Measurements from ENCODE around the gene LSM10. TPM values are rescaled to one million over a fixed set of nuclear protein-coding genes. Genes with fewer than 3 reads are reported as not detected.

LSM10 gene
- total RNA-seq, 1 donor from 2014 or later: 3.3 TPM

DNA sequence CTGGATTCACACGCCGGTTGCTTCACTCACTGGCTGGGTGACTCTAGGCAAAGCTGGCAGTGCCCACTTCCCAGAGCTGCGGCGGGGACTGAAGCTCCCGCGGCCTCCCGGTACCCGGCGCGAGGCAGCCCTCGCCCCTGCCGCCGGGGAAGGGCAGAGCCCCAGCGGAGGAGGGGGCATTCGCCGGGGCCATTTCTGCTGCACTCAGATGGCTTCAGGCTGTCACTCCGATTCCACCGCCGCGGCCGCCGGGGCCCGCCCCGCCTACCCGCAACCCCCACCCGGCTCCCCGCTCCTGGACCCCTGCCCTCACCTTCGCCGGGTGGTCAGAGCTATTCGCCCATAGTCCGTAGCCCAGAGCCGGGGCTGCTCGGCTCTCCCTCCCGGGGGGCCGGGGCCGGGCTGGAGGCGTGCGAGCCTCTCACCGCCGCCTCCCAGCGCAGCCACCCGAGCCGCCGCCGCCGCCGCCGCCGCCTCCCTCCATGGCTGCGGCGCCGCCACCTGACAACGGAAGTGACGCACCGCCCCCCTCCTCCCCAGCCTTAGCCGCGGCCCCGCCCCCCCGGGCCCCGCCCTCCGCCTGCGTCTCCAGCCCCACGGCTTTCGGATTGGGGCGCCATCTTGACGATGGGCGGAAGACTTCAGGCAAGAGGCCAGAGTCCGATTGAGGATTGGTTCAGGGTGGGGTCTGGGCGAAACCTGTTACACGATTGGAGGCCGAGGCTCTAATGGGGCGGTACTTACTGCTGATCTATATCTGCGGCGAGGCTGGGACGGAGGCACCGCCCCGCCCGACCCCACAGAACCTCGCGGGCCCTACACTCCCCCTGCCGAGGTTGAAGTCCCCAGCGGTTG lies 12.1 kb downstream of the LSM10 start, which contains the start of gene STK40:
TSS of gene STK40 (minus strand) at position 515 of the 855 bp plus-strand sequence. CDS start 24,592 bp downstream, outside the sequence.
- FAIRE-seq (peak; percentile 34), DNase-seq (ENCODE audit: low spot score in 2 of 2) (peak; percentile 93 to 95)

DNA sequence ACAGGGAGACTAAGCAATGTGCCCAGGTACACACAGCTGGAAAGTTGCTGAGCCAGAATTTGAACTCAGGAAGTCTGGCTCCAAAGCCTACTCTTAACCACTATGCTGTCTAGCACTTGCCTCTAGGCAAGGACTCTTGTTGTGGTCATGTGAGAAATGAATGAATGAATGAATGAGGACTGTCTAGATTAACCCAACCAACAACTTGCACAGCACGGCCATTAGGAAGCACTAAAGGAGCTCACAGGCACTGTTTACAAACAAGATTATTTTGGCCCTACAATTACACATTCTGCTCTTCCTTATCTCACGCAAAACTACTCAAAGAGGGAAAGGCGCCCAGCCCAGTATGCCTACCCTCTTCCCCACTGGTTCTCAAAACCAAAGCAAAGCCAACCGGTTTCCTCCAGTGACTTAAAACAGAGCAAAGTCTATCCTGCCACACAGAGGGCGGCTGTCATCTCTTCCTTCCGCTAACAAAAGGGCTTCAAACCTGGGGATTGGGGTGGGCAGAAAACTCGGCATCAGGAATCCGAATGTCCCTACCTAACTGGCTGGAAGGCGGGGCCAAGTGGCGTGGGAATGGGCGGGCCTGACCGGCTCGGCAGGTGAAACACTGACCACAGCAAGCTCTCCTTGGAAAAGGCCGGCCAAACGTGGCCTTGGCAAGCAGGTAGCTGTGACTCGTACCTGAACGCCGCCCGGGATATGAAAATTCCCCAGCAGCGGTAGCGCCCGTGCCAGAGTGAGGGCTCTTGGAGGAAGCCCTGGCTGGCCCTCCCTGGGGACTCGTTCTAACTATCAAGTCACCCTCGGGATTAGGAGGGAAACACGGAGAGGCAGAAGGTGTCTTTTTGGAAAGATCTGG lies 12.9 kb downstream of the LSM10 start:
- DNase-seq (ENCODE audit: low spot score in 2 of 2): no peak
- no peak for FAIRE-seq

DNA sequence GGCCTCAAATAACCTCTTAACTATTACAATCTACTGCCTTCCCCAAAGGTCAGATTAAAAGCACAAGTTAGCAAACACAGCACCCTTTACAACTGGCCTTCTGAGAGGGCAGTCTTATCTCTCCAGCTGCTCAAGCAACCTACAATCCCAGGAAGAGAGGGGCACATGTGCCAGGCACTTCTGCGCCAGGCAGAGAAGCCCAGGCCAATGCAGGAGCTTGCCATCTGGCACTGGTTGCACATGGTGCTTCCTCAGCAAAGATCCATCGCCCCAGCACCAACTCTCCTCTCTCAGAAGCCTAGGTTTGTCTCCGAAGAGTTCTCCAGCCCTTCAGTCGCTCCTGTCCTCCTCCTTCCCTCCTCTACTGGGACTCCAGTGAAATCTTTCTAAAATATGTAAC lies 14.5 kb downstream of the LSM10 start:
- FAIRE-seq: no peak
- DNase-seq (ENCODE audit: low spot score in 2 of 2): no peak

DNA sequence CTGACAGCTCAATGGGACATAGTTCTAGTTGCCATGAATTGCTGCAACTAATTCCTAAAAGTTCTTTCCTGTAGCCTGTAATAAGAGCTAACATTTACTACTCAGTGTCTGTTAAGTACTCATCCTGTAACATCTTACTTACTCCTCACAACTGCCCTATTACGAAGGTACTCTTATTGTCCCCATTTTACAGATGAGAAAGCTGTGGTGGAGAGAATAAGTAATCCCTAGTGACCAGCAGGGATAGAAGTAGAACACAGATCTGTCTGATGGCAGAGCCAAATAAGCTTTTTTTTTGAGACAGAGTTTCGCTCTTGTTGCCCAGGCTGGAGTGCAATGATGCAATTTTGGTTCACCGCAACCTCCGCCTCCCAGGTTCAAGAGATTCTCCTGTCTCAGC lies 15.0 kb downstream of the LSM10 start:
- FAIRE-seq (no peak), DNase-seq (ENCODE audit: low spot score in 2 of 2) (no peak)

DNA sequence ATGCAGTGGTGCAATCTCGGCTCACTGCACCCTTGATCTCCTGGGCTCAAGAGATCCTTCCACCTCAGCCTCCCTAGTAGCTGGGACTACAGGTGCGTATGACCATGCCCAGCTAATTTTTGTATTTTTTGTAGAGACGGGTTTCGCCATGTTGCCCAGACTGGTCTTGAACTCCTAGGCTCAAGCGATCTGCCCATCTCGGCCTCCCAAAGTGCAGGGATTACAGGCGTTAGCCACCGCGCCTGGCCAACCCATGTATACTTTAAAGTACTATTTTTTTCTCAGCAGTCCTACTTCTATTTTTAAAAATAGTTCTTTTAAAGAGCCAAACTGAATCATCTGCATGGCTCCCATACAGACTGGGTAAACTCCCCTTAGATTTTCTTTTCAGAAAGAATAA lies 15.5 kb downstream of the LSM10 start:
- DNase-seq (ENCODE audit: low spot score in 2 of 2): no peak
- FAIRE-seq: no peak

DNA sequence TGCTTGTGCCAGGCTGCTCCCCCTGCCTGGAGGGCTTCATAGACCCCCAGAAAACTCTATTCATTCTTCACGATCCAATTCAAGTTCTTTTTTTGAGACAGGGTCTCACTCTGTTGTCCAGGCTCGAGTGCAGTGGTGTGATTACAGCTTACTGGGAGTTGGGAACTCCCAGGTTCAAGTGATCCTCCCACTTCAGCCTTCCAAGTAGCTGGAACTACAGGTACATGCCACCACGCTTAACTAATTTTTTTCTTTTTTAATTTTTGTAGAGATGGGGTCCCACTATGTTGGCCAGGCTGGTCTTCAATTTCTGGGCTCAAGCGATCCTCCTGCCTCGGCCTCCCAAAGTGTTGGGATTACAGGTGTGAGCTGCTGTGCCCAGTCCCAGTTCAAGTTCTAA lies 16.3 kb downstream of the LSM10 start:
- FAIRE-seq: no peak
- DNase-seq (ENCODE audit: low spot score in 2 of 2): no peak

DNA sequence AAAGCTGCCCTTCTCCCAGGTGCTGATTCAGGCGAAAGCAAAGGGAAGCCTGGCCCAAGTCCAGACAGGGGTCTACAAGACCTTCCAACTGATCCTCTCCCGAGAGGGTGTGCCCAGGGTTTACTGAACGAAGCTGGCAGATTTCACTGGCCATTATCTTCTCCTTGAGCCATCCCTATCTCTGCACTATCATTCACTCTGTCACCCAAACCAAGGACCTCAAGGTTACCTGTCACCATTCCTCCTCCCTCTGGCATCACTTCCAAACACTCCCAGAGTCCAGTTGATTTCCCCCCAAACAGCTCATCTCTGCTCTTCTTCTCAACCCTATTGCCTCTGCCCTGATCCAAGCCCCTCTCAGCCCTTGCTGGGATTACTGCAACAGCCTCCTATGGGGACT lies 16.9 kb downstream of the LSM10 start:
- FAIRE-seq: no peak
- DNase-seq (ENCODE audit: low spot score in 2 of 2): no peak

DNA sequence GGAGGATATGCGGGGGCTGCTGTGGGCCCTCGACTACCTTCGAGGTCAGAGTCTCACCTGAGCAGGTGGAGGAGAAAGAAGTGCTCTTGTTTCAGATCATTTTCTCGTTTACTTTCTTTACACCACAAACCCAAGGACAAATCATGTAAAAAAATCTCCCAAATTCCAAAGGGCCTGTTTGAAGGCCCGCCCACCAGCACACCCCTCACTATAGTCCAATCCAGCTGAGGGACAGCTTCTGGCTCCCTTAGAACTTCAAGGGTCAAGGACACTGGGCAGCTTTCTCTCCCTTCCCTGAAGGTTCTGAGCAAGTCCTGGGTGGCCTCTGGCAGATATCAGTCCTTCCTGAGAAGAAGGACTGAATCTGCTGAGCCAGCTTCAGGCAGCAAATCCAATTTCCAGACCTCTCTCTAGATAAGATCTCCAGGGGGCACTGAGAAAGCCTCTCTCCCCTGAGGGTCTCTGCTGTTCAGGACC lies 17.5 kb downstream of the LSM10 start:
- no peak for DNase-seq (ENCODE audit: low spot score in 2 of 2)
- FAIRE-seq: no peak

DNA sequence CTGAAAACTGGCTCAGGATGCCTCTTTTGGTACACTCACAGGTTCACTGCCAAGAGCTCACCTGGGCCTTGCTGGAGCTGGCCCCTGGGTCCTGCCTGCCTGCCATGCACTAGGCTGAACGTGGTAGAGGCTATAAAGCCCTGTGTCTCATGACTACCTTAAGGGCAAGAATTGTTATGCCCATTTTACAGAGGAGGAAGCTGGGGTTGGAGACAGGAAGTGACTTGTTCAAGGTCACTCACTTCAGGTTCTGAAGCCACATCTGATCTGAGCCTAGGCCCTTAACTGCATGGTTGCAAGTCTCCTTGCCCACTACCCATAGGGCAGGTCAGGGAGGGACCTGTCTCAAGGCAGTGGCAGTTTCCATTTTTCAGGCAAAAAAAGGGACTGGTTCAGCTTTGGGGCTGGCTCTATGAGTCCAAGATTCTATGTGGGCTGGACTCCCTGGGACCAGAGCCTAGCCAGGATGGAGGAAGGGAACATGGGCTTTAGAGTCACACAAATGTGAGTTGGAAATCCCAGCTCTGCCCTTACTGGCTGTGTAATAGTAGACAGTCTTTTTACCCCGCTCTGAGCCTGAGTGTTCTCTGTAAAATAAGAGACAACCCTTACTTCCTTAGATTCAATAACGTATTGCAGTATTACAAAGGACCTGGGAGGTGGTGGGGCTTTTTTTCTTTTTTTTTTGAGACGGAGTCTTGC lies 19.8 kb downstream of the LSM10 start:
- FAIRE-seq (no peak), DNase-seq (ENCODE audit: low spot score in 2 of 2) (no peak)

DNA sequence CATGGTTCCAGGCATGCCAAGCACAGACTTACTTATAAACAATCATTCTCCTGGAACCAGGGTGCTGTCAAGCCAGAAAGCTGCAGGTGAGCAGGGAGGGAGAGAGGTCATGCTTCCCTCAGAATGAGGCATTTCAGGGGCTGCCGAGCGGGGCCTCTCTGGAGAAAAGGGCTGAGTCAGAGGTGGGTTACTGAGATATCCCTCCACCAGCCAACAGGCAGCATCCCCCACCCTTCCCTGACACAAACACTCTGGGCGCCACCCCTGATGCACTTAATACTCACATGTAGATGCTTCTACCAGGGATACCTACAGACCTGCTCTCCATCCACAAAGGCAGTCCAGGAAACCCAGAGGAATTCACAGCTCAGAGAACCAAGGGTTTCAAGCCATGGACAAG lies 25.1 kb downstream of the LSM10 start:
- FAIRE-seq: no peak
- no peak for DNase-seq (ENCODE audit: low spot score in 2 of 2)

DNA sequence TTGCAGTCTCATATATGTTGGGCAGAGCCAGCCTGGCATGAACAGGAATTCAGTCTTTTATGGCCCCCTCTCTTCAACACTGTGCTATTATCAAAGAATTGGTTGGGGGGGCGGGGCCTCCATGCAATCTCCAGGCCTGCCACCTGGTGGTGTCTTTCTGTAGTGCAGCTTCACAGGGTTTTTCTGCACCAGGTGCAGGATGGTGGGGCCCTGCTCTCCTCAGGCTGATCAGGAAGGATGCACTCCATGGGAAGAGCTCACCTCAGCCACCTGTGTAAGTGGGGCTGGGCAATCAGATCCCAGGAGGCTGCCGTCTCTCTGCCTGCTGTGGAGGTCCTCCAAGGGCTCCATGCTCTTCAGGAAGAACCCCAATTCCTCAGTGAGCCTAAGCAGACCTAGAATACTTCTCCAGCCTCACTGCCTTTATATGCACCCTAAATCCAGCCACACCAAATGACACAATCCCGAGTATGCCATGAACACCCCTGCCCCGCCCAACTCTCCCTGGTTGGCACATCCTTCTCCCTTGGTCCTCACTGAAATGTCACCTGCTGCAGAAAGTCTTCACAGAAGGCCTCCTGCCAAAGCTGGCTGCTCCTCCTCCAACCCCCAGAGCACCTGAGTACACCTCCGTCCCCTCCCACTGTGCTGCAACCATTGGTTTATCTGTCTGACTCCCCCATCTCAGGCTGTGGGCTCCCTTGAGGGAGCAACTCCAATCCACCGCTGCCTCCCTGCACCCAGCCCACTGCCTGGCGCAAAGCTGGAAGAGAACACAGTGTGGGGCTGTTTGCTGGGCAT lies 28.4 kb downstream of the LSM10 start:
- no peak for FAIRE-seq
- peak; percentile 52 to 77 for DNase-seq (ENCODE audit: low spot score in 2 of 2)

DNA sequence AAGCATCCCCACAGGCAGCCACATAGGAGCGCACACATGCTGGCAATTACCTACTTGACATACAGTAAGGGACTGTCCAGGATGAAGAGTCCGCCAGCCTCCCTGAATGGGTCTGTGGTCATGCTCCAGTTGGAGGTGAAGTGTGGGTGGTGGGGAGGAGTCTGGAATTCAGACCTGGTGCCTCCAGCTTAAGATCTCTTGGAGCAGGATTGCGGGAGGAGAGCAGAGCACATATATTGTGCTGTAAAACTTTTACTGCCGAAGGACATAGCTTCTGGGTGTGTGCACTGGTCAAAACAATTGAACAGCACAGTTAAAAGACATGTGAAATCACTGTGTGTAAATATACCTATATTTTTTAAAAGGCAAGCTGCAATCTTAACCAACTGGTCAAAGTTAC lies 29.9 kb downstream of the LSM10 start:
- no peak for FAIRE-seq
- no peak for DNase-seq (ENCODE audit: low spot score in 2 of 2)

DNA sequence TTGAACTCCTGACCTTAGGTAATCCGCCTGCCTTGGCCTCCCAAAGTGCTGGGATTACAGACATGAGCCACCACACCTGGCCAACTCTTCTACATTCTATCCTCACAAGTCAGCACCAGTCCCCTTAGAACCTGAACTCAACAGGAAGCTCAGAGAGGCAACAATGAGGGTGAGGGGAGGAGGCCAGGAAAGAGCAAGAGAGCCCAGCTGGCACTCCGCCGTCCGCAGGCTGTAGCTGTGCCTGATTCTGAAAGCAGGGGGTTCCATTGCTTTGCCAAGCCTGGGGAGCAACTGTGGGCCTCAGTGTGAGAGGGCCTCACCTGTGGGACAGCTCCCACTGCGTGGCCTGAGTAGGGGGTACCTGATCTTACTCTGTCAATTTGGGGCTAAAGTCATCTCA lies 30.6 kb downstream of the LSM10 start:
- FAIRE-seq (no peak), DNase-seq (ENCODE audit: low spot score in 2 of 2) (no peak)

DNA sequence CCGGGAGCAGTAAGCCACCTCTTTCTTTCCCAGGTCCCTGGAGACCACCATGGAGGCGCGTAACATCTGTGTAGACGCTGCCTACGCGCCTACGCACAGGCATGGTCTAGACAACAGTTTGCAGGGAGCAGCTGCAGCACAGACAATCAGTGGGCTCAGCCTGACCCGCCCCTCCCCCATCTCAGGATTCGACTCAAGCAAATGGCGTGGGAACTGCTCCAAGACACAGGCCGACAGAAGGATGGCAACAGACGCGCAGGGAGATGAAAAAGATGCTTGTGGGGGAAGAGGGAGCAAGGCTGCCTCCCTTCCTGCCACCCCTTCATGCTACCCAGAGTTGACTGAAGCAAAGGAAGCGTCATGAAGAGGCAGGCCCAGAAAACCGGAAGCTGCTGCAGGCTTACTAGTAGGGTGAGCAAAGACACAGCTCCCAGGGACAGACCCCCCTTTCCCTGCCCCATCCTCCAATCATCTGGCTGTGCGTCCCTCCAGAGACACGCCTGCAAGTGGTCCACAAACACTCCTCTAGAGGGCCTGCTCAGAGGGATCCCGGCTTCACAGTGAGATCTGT lies 31.5 kb downstream of the LSM10 start:
- DNase-seq (ENCODE audit: low spot score in 2 of 2) (no peak), FAIRE-seq (no peak)

DNA sequence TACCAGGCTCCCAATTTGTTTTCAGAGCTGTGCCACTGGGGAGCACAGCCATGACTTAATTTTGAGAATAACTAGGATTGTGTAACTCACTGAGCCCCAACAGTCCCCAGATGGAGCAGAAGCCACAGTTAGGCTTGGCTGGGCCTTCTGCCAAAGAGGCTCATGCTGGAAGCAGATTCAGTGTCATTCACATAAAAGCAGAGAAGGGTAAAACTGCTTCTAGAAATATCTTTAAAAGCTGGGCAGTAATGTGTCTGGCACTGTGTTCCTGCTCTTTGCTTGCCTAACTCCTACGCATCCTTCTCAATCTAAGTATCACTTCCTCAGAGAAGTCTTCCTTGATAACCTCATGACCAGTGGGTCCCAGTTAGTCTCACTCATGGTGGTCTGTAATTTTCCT lies 32.3 kb downstream of the LSM10 start:
- DNase-seq (ENCODE audit: low spot score in 2 of 2) (no peak), FAIRE-seq (no peak)

DNA sequence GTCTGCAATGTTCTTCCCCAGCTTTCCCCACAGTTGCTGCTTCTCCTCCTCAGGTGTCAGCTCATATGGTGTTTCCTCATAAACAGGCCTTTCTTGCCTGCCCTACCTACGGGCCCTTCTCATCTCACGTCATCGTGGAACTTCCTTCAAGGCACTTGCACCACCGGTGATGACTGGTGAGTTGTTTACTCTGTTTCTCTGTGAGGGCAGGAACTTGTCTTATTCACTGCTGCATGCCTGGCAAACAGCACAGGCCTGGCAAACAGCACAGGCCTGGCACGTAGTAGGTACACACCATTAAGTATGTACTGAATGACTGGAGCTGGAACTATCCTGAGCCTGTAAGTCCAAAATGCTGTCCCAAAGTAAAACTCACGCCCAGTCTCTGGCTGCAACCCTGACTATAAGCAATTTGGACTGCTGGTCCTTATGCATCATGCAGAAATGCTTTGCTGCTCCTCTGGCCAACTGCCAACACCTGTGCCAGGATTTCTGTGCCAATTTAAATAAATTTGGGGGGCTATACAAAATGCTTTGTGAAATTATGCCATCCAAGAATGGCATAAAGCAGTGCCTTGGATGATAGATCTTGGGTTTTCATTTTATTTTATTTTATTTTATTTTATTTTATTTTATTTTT lies 37.7 kb downstream of the LSM10 start:
- DNase-seq (ENCODE audit: low spot score in 2 of 2) (no peak), FAIRE-seq (no peak)

DNA sequence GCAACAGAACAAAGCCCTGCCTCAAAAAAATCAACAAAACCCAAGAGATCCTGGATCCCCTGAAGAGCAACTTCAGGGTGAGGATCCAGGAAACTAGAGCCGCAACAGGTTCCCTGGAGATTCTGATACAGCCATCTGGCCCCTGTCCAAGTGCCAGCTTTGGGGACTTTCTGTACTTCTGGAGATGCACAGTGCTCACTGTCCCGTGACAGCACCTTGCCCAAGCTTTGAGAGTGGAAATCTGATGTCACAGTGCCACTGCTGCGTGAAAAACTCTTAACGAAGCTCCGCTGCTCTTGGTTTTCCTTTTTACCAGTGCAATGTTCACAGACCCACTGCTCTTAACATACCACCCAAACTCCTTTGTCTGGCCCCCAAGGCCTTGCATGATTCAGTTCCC lies 38.3 kb downstream of the LSM10 start:
- FAIRE-seq: no peak

DNA sequence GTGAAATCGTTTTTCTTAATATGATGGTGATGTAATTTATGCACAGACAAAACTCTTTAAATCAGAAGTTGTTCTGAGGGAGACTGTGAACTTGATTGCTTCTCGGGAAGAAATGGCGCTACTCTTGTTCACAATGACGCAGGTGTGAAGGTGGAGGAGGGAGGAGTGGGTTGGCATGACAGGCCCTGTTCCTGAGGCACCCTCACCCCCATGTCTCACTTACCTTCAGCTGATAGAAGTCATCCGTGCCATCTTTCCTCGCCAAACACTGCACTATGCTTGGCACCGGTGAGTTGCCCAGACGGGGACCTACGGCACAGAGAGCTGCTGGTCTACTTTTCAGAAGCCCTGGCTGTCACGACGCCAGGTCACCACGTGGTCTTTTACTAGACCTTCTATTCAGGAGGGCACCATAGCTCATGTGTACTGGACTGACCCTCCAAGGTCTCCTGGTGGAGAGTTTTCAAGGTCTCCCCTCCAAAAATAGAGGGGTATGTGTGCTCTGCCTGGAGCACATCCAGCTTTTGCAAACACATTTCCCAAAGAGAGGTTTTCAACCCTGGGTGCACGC lies 39.1 kb downstream of the LSM10 start:
- no peak for DNase-seq (ENCODE audit: low spot score in 2 of 2)
- FAIRE-seq: no peak

More for the DNA sequence above, 38.3 kb downstream of the LSM10 start:
- no peak for DNase-seq (ENCODE audit: low spot score in 2 of 2)

DNA sequence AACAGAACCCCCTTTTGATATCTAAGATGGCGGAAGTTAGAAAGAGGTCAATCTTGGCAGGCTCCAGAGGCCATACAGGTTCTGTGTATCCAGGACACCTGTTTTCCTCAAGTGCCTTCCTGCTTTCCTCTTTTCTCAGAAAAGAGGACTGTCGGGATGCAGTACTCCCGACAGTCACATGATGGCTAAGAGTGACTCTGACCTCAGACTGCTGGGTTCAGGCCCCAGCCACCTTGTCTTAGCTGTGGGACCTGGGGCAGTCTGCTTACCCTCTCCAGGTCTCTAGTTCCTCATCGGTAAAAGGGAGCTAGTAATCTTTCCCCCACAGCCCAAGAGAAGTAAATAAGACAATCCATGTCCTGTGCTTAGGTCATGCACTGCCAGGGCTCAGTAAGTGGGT lies 41.9 kb downstream of the LSM10 start:
- FAIRE-seq: no peak
- DNase-seq (ENCODE audit: low spot score in 2 of 2): no peak

Data from frontal cortex (tissue), 4 donors.